ENCODE results near the gene MED9. TPM values are rescaled to one million over a fixed set of nuclear protein-coding genes. Genes with fewer than 3 reads are reported as not detected.
"Not testable (repeated sequence)": the region's sequence is repeated elsewhere in the genome, so short reads cannot be mapped to it uniquely, and the experiment has no call there.

The MED9 gene
- total RNA-seq, 1 donor from 2014 or later = 13.8 TPM

DNA sequence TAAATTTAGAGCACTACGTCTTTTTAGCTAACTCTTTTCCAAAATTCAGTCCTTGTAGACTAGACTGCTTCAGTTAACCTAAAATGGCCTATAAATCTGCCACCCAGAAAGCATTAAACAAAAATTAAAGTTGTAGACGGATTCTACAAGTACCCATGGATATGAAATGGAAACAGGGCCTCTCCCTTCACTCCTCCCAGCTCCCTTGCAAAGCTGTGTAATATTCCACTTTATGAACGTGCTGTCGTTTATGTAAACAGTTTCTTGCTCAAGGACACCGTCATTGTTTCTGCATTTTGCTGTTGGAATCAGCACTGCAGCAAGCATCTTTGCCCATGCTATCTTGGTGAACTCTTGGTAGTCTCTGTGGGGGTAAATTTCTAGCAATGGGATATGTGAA lies 5.1 kb downstream of the MED9 start:
- ATAC-seq (no peak), DNase-seq (no peak)
- intact Hi-C loops (cut with DNase I) = no loop called here
- Histone ChIP-seq H3K27ac (no peak overlapping the region), H3K4me1 (peaks cover 19% of the 10 kb centered on the region), H3K9me3 (no peaks in the 10 kb centered on the region), H3K27me3 (no peaks in the 10 kb centered on the region), H3K36me3 (no peaks in the 10 kb centered on the region), H3K4me3 (no peak overlapping the region)
- TF ChIP-seq CTCF (IDR thresholded peaks at IDR 0.05) = no peak

DNA sequence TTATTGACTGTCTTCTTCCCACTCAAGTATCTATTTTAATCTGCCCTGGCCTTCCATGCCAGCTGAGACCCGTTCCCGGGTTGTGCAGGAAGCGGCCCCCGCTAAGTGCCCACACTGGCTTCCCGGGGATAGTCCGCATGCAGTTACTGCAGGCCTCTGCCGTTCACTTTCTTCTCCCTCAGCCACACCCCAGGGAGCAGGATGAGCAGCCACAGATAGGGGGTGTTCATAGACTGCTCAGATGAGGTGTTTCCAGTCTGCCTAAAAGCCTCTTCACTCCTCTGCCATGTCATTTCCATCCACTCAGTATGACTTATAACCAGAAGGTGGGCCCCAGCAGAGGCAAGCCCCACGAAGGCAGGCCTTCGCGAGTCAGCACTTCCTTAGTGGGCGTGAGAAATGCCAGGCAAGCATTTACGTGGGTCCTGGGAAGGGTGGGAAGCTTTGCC lies 7.7 kb downstream of the MED9 start:
- no peaks in the 10 kb centered on the region for H3K4me1 ChIP-seq
- no peak for TF ChIP-seq CTCF (IDR thresholded peaks at IDR 0.05)
- no peaks in the 10 kb centered on the region for H3K27me3 ChIP-seq
- no peaks in the 10 kb centered on the region for H3K9me3 ChIP-seq
- no peak for ATAC-seq
- intact Hi-C loops (cut with DNase I) = no loop called here
- H3K4me3 ChIP-seq = no peak overlapping the region
- H3K36me3 ChIP-seq = peaks cover 7% of the 10 kb centered on the region
- H3K27ac ChIP-seq = no peak overlapping the region
- peak; percentile 21 for DNase-seq

DNA sequence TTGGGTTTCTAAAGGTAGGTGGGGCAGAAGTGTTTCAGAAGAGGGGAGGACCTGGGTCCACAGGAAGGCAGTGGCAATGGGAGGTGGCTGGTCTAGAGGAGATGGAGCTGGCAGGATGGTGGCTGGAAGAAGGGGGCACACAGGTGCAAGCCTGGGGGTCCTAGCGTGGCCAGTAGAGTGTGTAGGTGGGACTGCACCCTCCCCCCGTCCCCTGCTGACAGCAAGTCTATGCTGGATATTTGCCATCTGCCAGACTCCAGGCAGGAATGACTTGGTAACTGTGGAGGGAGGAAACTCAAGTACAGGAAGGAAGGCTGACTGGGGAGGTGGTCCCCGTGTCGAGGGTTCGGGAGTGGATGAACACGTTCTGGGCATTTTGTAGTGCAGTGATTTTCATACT lies 8.6 kb downstream of the MED9 start:
- ATAC-seq (no peak), DNase-seq (peak; percentile 34)
- H3K4me1 ChIP-seq = no peaks in the 10 kb centered on the region
- TF ChIP-seq CTCF (IDR thresholded peaks at IDR 0.05) = no peak
- H3K4me3 ChIP-seq = no peak overlapping the region
- no peak overlapping the region for H3K27ac ChIP-seq
- no peaks in the 10 kb centered on the region for H3K27me3 ChIP-seq
- H3K36me3 ChIP-seq = peaks cover 7% of the 10 kb centered on the region
- intact Hi-C loops (cut with DNase I) = no loop called here
- H3K9me3 ChIP-seq = no peaks in the 10 kb centered on the region

GRCh38 chr17:17486416-17486815 lies 9.6 kb downstream of the MED9 start:
- H3K4me3 ChIP-seq; H3K27ac ChIP-seq; H3K4me1 ChIP-seq; H3K9me3 ChIP-seq; ATAC-seq; H3K27me3 ChIP-seq; intact Hi-C loops (cut with DNase I): not testable (repeated sequence)
- peak; percentile 52 for DNase-seq
- peaks cover 13% of the 10 kb centered on the region for H3K36me3 ChIP-seq

- no peak for ATAC-seq
Measured at GRCh38 chr17:17487998-17488397, 11.2 kb downstream of the MED9 start.

DNA sequence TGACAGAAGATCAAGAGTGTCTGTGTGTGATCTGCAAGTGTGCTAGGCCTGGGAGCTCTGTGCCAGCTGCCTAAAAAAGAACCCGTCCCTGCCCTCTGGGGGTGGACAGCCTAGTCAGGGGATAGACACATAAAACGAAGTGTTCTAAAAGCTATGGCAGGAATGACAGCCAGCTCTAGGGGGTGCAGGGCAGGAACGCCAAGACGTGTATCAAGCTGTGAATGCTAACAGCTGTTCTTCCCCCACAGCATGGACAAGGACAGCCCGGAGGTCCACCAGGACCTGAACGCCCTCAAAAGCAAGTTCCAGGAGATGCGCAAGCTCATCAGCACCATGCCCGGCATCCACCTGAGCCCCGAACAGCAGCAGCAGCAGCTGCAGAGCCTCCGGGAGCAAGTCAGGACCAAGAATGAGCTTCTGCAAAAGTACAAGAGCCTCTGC lies 14.3 kb downstream of the MED9 start:
- DNase-seq = peak; percentile 56
- no peak overlapping the region for H3K4me3 ChIP-seq
- ATAC-seq = no peak
- H3K4me1 ChIP-seq = peaks cover 15% of the 10 kb centered on the region
- TF ChIP-seq CTCF (IDR thresholded peaks at IDR 0.05) = no peak
- no peaks in the 10 kb centered on the region for H3K27me3 ChIP-seq
- H3K27ac ChIP-seq = no peak overlapping the region
- H3K36me3 ChIP-seq = peaks cover 30% of the 10 kb centered on the region
- intact Hi-C loops (cut with DNase I) = loop anchor here (5.0 kb wide), 1 partner anchor 134 kb away; no protein-coding TSS in a partner anchor
- no peaks in the 10 kb centered on the region for H3K9me3 ChIP-seq

More at GRCh38 chr17:17487998-17488397, 11.2 kb downstream of the MED9 start:
- intact Hi-C loops (cut with DNase I) = no loop called here
- H3K27ac ChIP-seq = no peak overlapping the region
- peaks cover 29% of the 10 kb centered on the region for H3K36me3 ChIP-seq
- TF ChIP-seq CTCF (IDR thresholded peaks at IDR 0.05) = no peak
- H3K9me3 ChIP-seq = no peaks in the 10 kb centered on the region
- peak; percentile 3 for DNase-seq
- no peak overlapping the region for H3K4me3 ChIP-seq
- H3K4me1 ChIP-seq = no peaks in the 10 kb centered on the region
- H3K27me3 ChIP-seq = no peaks in the 10 kb centered on the region

Data from upper lobe of right lung (tissue), 1 donor.